ENCODE data around the gene PPT2.
"Not testable (repeated sequence)": the region's sequence is repeated elsewhere in the genome, so short reads cannot be mapped to it uniquely, and the experiment has no call there.

Gene PPT2

DNA sequence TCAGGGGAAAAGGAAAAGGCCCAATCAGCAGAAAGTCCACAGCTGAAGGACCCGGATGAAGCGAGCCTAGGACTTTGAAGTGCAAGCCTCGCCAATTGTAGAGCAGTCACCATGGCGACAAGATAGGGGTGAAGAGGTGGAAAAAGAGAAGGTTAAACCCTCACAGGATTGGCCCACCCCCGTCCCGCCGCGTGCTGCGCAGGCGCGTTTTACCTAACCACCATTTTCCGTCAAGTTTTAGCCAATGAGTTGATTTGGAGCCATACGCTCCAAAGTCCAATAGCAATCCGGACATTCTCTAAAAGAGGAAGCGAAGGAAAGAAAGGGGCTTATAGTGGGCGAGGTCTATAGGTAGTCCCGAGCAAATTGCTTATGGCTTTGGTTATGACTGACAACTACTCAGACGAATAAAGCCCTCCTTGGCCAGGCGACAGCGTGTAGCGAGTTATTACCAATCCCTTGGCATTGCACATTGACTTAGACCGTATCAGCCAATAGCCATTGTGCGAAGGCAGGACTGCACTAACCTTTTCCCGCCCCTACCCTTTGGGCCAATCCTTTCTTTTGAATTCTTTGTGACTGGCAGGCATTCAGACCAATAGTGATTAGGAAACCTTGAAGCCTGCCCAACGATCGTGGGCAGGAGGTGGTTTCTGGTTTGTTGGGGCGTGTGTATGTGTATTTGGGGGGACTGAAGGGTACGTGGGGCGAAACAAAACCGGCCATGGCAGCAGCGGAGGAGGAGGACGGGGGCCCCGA is 24.0 kb downstream of the PPT2 start, which contains the start of gene RNF5:
TSS of gene RNF5 (plus strand) at position 618 of the 759 bp plus-strand sequence. CDS start at position 725, 107 bp downstream.
- DNase-seq: peak; percentile 75 to 89 (median 83)

- no peak for DNase-seq
Observed at GRCh38 chr6:32178547-32179440, 24.9 kb downstream of the PPT2 start.

DNA sequence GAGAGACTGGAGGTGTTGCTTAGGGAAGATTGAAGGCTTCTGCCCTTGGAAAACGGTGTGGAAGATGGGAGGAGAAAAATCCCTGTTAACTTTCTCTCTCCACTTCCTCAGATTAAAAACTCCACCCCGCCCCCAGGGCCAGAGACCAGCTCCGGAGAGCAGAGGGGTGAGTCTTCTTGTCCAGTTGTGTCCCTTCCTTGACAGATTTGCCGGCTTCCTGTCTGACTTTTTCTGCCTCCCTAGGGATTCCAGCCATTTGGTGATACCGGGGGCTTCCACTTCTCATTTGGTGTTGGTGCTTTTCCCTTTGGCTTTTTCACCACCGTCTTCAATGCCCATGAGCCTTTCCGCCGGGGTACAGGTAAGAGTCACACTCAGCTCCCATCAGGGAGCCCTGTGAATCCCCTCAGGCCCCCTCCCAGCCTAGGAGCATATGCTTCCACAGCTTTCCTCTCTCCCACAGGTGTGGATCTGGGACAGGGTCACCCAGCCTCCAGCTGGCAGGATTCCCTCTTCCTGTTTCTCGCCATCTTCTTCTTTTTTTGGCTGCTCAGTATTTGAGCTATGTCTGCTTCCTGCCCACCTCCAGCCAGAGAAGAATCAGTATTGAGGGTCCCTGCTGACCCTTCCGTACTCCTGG is 25.9 kb downstream of the PPT2 start:
- DNase-seq: no peak

DNA sequence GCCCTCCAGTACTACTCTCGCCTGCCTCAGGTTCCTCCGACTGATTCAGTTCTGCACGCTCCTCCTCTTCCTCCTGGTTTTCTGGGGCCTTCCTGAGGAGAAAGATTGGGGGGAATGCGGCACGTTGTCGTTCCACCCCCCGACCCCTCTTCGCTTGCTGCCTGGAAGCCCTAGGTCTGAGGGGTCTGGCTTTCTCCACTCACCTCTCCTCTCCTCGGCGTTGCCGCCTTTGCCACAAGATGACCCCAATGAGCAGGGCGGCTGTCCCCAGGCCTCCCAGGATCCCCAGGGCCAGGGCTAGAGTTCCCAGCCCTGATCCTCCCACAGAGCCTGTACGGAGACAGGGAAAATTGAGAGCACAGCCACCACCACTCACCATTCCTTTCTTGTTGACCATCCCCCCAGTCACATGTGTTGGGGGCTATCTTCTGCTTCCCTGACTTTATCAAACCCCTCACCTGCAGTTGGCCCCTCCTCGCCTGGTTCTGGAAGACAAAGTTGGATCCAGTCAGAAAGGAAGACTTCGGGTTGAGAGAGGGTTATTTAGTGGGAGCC is 27.3 kb downstream of the PPT2 start:
- no peak for DNase-seq

- no peak for DNase-seq
Observed at GRCh38 chr6:32181915-32182529, 28.1 kb downstream of the PPT2 start.

DNA sequence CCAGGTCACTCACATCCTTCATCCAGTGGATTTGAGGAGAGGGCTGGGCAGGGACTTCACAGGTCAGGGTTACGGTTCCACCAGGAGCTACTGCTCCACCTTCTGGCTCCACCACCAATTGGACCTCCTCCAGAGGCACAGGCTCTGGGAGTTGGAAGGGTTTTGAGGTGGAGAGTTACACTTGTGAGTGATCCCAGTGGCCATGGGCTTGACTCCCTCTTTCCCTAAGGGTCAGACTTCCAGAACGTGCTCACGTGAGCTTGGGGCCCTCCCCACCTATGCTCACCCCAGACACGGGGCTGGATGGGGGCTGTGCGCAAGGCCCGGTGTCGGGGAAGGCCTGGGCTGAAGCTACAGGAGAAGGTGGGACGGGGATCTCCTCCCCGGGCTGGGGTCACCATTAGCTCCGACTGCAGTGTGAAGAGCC is 28.6 kb downstream of the PPT2 start:
- no peak for DNase-seq

GRCh38 chr6:32183030-32183429 is 29.1 kb downstream of the PPT2 start:
- DNase-seq: no peak

DNA sequence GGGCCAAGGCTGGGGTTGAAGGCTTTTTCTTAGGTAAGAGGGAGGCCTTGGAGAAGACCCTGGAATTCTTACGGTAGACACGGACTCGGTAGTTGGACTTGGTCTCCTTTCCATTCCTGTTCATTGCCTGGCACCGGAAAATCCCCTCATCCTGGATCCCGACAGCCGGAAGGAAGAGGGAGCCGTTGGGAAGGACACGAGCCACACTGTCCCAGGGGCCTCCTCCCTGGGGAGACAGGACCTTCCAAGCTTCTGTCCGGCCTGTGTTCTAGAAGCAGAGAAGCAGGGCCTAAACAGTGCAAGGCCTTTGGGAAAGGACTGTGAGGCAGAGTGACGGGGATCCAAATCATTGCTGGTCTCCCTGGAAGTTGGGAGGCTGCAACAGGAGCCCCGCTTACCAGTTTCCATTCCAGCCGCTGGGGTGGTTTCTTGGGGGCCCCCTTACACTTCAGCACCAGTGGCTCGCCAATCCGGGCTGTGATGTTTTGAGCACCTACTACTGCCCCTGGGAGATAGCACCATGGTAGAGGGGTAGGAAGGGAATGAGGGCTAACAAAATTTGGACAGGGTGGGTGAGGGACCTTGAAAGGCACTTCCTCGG is 29.6 kb downstream of the PPT2 start:
- DNase-seq: no peak

- no peak for DNase-seq
Observed at GRCh38 chr6:32184084-32184640, 30.2 kb downstream of the PPT2 start, which contains the start of gene AGER. AGER (minus strand) TSS chr6:32184253; CDS start chr6:32184222, 31 bp downstream.

DNA sequence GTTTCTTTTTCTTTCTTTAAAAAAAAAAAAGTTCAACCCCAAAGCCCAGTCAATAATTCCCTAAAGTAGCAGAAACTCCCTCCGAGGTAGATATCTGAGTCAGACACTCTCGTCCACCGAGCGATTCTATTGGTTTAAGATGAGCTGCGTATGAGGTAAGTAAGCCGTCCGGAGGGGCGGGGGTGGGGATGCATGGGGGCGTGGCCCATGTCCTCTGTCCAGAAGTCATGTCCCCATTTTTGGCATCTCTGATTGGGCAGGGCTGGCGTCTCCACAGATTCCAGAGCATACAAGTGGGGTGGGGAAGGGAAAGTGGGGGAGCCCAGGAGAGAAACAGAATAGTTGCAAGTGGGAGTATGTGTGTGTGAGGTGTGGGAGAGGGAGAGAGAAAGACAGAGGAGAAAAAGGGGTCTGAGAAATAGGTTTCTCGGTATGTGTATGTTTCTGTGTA is 31.8 kb downstream of the PPT2 start:
- peak in 2 of 4 experiments; percentile 14 to 26 for DNase-seq

- not testable (repeated sequence) for DNase-seq
Observed at GRCh38 chr6:32186151-32186840, 32.4 kb downstream of the PPT2 start.

GRCh38 chr6:32187009-32187709 is 33.2 kb downstream of the PPT2 start:
- DNase-seq: no peak

DNA sequence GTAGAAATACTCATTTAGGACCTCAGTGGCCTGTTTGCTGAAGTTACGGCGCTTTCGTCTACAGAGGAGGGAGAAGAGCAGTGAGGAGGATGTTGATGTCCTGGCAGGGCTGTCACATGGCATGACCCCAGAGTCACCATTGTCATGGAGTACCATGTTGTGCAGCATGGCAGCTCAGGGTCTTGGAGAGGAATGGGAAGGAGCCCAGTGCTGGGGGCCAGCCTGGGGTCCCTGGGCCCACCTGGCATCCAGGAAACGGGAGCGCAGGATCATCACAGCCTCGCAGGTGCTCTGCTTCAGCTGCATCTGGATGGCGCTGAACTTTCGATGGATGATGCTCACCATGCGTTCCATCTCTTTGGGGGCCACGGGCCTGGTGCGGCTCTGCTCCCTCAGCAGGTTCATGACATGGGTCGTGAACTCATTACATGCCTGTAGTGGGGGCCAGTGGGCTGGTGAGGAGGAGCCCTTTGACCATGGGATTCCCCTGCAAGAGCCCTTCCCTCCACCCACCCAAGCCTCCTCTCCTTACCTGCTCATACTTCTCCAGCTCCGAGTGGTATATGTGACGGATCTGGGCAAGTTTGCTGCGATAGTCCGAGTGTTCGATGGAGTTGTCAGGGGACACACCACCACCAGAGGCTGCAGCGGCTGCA is 33.9 kb downstream of the PPT2 start:
- DNase-seq: not testable (repeated sequence)

DNA sequence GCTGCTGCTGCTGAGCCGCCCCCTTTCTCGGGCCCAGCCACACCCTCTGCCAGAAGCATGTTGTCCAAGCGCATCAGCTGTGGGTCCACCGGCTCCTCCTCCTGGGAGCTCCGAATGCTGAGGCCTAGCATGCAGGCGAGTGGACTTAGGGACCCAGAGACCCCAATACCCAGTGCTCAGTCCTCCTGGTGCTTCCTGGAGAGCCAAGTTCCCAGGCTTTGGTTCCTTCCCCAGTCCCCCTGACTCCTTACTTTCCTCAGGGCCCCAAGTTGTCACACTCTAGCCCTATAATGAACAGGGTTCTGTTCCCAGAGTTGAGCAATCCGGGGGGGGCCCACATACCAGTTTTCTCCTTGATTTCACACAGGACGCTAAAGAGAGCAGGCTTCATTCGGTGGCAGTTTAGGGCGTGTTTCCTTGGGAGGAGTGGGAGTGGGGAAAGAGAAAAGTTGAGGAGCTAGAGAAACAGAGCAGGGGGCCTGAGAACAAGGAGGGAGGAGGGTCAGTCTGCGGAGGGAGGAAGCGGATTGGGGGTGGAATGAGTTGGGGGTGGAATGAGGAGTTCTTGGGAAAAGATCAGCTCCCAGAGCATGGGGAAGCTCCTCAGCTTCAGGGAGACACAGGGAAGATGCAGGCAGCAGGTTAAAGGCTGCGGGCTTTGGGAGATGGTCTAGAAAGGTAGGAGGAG is 34.6 kb downstream of the PPT2 start:
- no peak for DNase-seq

DNA sequence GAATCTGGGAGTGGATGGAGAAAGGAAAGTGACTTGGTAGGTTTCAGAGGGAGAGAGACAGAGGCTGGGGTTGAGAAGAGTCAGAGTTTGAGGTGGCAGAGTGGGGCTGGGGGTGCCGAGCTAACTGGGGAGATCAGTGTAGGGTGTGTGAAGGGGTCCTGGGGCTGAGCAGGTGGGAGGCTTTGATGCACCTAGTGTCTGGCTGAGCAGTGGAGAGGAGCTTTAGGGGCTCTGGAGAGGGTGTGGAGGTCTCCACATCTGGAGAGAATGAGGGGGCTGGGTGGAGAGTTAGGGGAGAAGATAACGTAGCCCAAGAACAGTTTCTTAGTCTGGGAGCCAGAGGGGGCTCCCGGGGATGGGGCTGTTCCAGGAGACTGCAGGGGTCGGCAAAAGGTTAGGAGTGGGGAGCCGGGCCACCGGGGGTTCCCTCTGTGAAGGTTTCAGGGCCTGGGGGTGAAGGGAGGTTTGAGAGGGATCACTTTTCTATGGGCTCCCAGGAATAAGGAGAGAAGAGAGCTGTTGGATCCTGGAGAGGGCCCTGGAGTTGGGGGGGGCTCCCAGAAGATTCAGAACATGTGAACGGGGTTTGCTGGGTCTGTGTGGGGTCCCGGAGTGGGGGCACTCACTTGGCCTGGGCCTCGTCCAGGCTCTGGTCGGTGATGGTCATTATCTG is 35.3 kb downstream of the PPT2 start:
- DNase-seq: no peak

DNA sequence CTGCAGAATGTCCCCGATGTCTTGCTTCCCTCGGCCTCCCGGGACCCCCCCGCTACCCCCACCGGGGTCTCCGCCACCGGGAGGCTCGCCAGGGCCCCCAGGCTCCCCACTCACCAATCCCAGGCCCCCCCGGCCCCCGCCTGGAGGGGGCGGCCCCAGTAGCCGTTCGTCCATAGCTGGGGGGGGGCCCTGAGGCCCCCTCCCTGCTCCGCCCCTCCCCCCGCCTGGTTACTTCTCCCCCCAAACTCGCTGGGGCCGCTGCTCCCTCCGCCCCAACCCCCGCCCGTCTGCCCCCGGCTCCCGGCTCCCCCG is 35.8 kb downstream of the PPT2 start:
- no peak for DNase-seq

GRCh38 chr6:32190054-32190851 is 36.3 kb downstream of the PPT2 start, which contains the start of gene PBX2:
PBX2 (minus strand) TSS chr6:32190202; CDS start chr6:32189915, 287 bp downstream.
- peak; percentile 56 to 69 (median 62) for DNase-seq

Data from activated CD4-positive, CD25-positive, alpha-beta regulatory T cell (primary cell).